K562 (cell line): Measurements from ENCODE around the gene HJV. TPM values are rescaled to one million over a fixed set of nuclear protein-coding genes. Genes with fewer than 3 reads are reported as not detected.
A peak's percentile ranks its signal among the peaks of the same experiment; 100 is the strongest.

Experiments used
- ATF6 ChIP-seq: sonication (generic); formaldehyde crosslinking; IDR thresholded peaks from 2 replicates; pipeline ENCODE4 v1.4.0; 2020; ENCODE audit warnings: mild to moderate bottlenecking, missing genetic modification reagents
- BRD9 ChIP-seq: fragments of 450-650 bp; IDR thresholded peaks from 2 replicates; pipeline ENCODE4 v1.6.1; 2018; ENCODE audit warnings: low read depth; ENCODE audit not compliant: partially characterized antibody
- CEBPB ChIP-seq: fragments of 450-650 bp; IDR thresholded peaks from 2 replicates; pipeline ENCODE4 v1.6.1; 2016; ENCODE audit warnings: missing genetic modification characterization, missing compliant biosample characterization
- E4F1 ChIP-seq: fragments of 250-450 bp; sonication (Bioruptor Pico); IDR thresholded peaks from 2 replicates; pipeline ENCODE4 v1.5.0; 2021; ENCODE audit warnings: mild to moderate bottlenecking, borderline replicate concordance
- GTF2F1 ChIP-seq: IDR thresholded peaks from 2 replicates; pipeline ENCODE4 v1.6.1; 2011; ENCODE audit warnings: low read depth, low read length, improper control_type of control experiment
- HDAC1 ChIP-seq, 2 experiments: fragments of 450-650 bp; IDR thresholded peaks; 2 replicates each; pipeline ENCODE4 v1.6.1; 2016 to 2017; ENCODE audit warnings: inconsistent platforms in 1 of 2, mild to moderate bottlenecking in 1 of 2, moderate library complexity in 1 of 2
- HOXB6 ChIP-seq: fragments of 250-450 bp; sonication (Bioruptor Pico); IDR thresholded peaks from 2 replicates; pipeline ENCODE4 v1.5.1; 2022; ENCODE audit warnings: mild to moderate bottlenecking, borderline replicate concordance
- JUNB ChIP-seq: fragments of 450-650 bp; formaldehyde crosslinking; conservative IDR thresholded peaks from 2 replicates; pipeline ENCODE4 v1.4.0; 2020; ENCODE audit warnings: mild to moderate bottlenecking
- NEUROD1 ChIP-seq: fragments of 150-350 bp; IDR thresholded peaks from 2 replicates; pipeline ENCODE4 v1.6.1; 2014; ENCODE audit warnings: borderline replicate concordance, low read length, low read depth; ENCODE audit not compliant: partially characterized antibody
- RBM15 ChIP-seq: fragments of 200-400 bp; formaldehyde crosslinking; IDR thresholded peaks from 2 replicates; pipeline ENCODE4 v1.6.1; 2018; ENCODE audit warnings: mild to moderate bottlenecking, low read length, moderate library complexity; ENCODE audit not compliant: insufficient read depth
- SIX5 ChIP-seq, 2 experiments: IDR thresholded peaks; 2 replicates each; pipeline ENCODE4 v1.6.1; 2011; ENCODE audit warnings: low read length in 2 of 2, borderline replicate concordance in 1 of 2, low read depth in 1 of 2, mild to moderate bottlenecking in 1 of 2, moderate library complexity in 1 of 2; ENCODE audit not compliant: insufficient read depth in 1 of 2
- SMAD2 ChIP-seq: fragments of 150-350 bp; IDR thresholded peaks from 2 replicates; pipeline ENCODE4 v1.6.1; 2014; ENCODE audit warnings: low read depth, mild to moderate bottlenecking, low read length
- TSHZ1 ChIP-seq: fragments of 250-450 bp; sonication (Bioruptor Pico); IDR thresholded peaks from 2 replicates; pipeline ENCODE4 v1.4.0; 2020; ENCODE audit warnings: mild to moderate bottlenecking, moderate library complexity
- ZBTB8A ChIP-seq: fragments of 450-650 bp; IDR thresholded peaks from 2 replicates; pipeline ENCODE4 v1.6.1; 2018; ENCODE audit warnings: mild to moderate bottlenecking, moderate library complexity; ENCODE audit not compliant: partially characterized antibody
- ZC3H8 ChIP-seq: fragments of 450-650 bp; IDR thresholded peaks from 2 replicates; pipeline ENCODE4 v1.6.1; 2017
- ZNF280B ChIP-seq: fragments of 250-450 bp; sonication (Bioruptor Pico); IDR thresholded peaks from 2 replicates; pipeline ENCODE4 v1.5.1; 2021; ENCODE audit warnings: mild to moderate bottlenecking
- ZNF3 ChIP-seq: fragments of 250-450 bp; sonication (Bioruptor Pico); IDR thresholded peaks from 2 replicates; pipeline ENCODE4 v1.5.0; 2021; ENCODE audit warnings: mild to moderate bottlenecking, moderate library complexity
- ZNF347 ChIP-seq: fragments of 450-650 bp; formaldehyde crosslinking; IDR thresholded peaks from 2 replicates; pipeline ENCODE4 v1.4.0; 2020; ENCODE audit warnings: low read depth, mild to moderate bottlenecking, moderate library complexity
- ZNF668 ChIP-seq: fragments of 250-450 bp; sonication (Bioruptor Pico); IDR thresholded peaks from 2 replicates; pipeline ENCODE4 v1.8.0; 2022; ENCODE audit warnings: mild to moderate bottlenecking, inconsistent platforms
- ZNF75A ChIP-seq: fragments of 450-650 bp; formaldehyde crosslinking; IDR thresholded peaks from 2 replicates; pipeline ENCODE4 v1.4.0; 2020; ENCODE audit warnings: mild to moderate bottlenecking
- polyA plus RNA-seq, 8 experiments: library from polyadenylated mRNA; depleted of rRNA in 4 of 8; stranded (reverse) in 5 of 8; unstranded in 3 of 8; fragments of >200 nt; fragmentation: Nextera tagmentation in 2 of 8; fragmentation: Illumina TruSeq in 1 of 8; extraction: Ambion mirVana in 2 of 8; extraction: Trizol in 1 of 8; gene quantifications; 2 replicates each; pipeline versions ENCODE4 v1.2.1 to v1.2.3, GENCODE V29; 2011 to 2014; ENCODE audit warnings: inconsistent platforms in 1 of 8, missing spikeins in 1 of 8
- total RNA-seq, 7 experiments: library from RNA; depleted of rRNA in 6 of 7; stranded (reverse); fragments of >200 nt in 6 of 7; fragmentation: Illumina TruSeq in 2 of 7; extraction: Trizol in 2 of 7; gene quantifications; 2 replicates each; pipeline versions ENCODE4 v1.2.1 to v1.2.3, GENCODE V29; 2011 to 2021; ENCODE audit warnings: low replicate concordance in 1 of 7

HJV gene
- total and polyA plus RNA-seq, 9 of the 15 experiments (the other 6 are each of a cell fraction or from before 2014, with no cell fraction given), result 1.0 to 6.6 (median 2.4) TPM

GRCh38 chr1:145995964-145996432, 25.5 kb downstream of the HJV start (continued):
- no peak for TF ChIP-seq ZNF75A (CRISPR knock-in tag)
- no peak for TF ChIP-seq GTF2F1
- TF ChIP-seq ZBTB8A, result no peak
- no peak for TF ChIP-seq ATF6
- no peak for TF ChIP-seq TSHZ1
- TF ChIP-seq E4F1 (CRISPR knock-in tag), result no peak
- TF ChIP-seq BRD9, result no peak
- no peak for TF ChIP-seq RBM15
- TF ChIP-seq ZNF347 (CRISPR knock-in tag), result no peak
- no peak for TF ChIP-seq CEBPB (tag)
- peak; percentile 75; the same call in 1 of the 2 replicates for TF ChIP-seq ZNF668 (CRISPR knock-in tag)
- peak in 1 of 2 experiments; percentile 58; a peak in 1 of 4 replicates for TF ChIP-seq HDAC1 (IDR thresholded peaks at IDR 0.05)
- no peak for TF ChIP-seq SIX5 (IDR thresholded peaks at IDR 0.05; ENCODE audit: borderline replicate concordance in 1 of 2, insufficient read depth in 1 of 2, low read depth in 1 of 2, low read length in 2 of 2)
- no peak for TF ChIP-seq JUNB (CRISPR knock-in tag)
- TF ChIP-seq HOXB6 (CRISPR knock-in tag), result peak; percentile 80; the same call in 1 of the 2 replicates
- TF ChIP-seq ZNF280B (CRISPR knock-in tag), result no peak
- TF ChIP-seq ZNF3 (CRISPR knock-in tag), result peak; percentile 32; the same call in 1 of the 2 replicates
- no peak for TF ChIP-seq NEUROD1
- TF ChIP-seq ZC3H8, result no peak
- TF ChIP-seq SMAD2, result no peak
